Keratinocyte (primary cell): ENCODE data around the gene AARSD1.

Experiments used
- CTCF ChIP-seq, 3 experiments: IDR thresholded peaks in 1 of 3; conservative IDR thresholded peaks in 1 of 3; optimal IDR thresholded peaks in 1 of 3; 2 replicates in 2 of 3; 3 replicates in 1 of 3; pipeline versions ENCODE3 to v1.5.1; 2011; ENCODE audit warnings: low read length in 3 of 3, mild to moderate bottlenecking in 3 of 3, moderate library complexity in 2 of 3, control low read depth in 1 of 3, inconsistent platforms in 1 of 3; ENCODE audit not compliant: insufficient read depth in 2 of 3; ENCODE audit errors: extremely low read depth in 1 of 3
- EZH2 ChIP-seq: IDR thresholded peaks from one replicate; pipeline ENCODE4 v1.6.1; 2012; ENCODE audit warnings: inconsistent platforms, mild to moderate bottlenecking, low read length, moderate library complexity

GRCh38 chr17:42979511-42980273 is 15.4 kb upstream of the AARSD1 start, which contains the start of gene PTGES3L:
- TF ChIP-seq CTCF (optimal IDR thresholded peaks at IDR 0.05 in 1 of 3, IDR thresholded peaks at IDR 0.05 in 1 of 3, conservative IDR thresholded peaks at IDR 0.05 in 1 of 3; ENCODE audit: extremely low read depth in 1 of 3, insufficient read depth in 2 of 3, low read length in 3 of 3) (no peak), EZH2 (no peak)
